GM19452 (cell line): Measurements from ENCODE around the gene DOCK2.
"Not testable (repeated sequence)": the region's sequence is repeated elsewhere in the genome, so short reads cannot be mapped to it uniquely, and the experiment has no call there.

Source experiments
- ATAC-seq: cut with Tn5 transposase; IDR thresholded peaks from one replicate; pipeline ENCODE4 v1.9.1; 2021; ENCODE audit not compliant: unreplicated experiment

DOCK2 gene

GRCh38 chr5:169923988-169924387, 286.9 kb downstream of the DOCK2 start:
- ATAC-seq: no peak

GRCh38 chr5:169933127-169933526, 296.1 kb downstream of the DOCK2 start:
- no peak for ATAC-seq

GRCh38 chr5:169933616-169934015, 296.5 kb downstream of the DOCK2 start:
- ATAC-seq: no peak

- ATAC-seq: no peak
Measured at GRCh38 chr5:169934990-169935389, 297.9 kb downstream of the DOCK2 start.

GRCh38 chr5:169935762-169936161, 298.7 kb downstream of the DOCK2 start:
- no peak for ATAC-seq

- no peak for ATAC-seq
Measured at GRCh38 chr5:169938439-169938838, 301.4 kb downstream of the DOCK2 start.

- ATAC-seq: no peak
Measured at GRCh38 chr5:169939731-169940130, 302.7 kb downstream of the DOCK2 start.

GRCh38 chr5:169941542-169941941, 304.5 kb downstream of the DOCK2 start:
- no peak for ATAC-seq

GRCh38 chr5:169942181-169942580, 305.1 kb downstream of the DOCK2 start:
- no peak for ATAC-seq

GRCh38 chr5:169943026-169943425, 306.0 kb downstream of the DOCK2 start:
- no peak for ATAC-seq

- ATAC-seq: no peak
Measured at GRCh38 chr5:169944115-169944514, 307.0 kb downstream of the DOCK2 start.

- peak; percentile 47 for ATAC-seq
Measured at GRCh38 chr5:169944922-169945680, 308.0 kb downstream of the DOCK2 start.

- no peak for ATAC-seq
Measured at GRCh38 chr5:169945831-169946261, 308.8 kb downstream of the DOCK2 start.

- no peak for ATAC-seq
Measured at GRCh38 chr5:169946743-169947295, 309.7 kb downstream of the DOCK2 start.

- ATAC-seq: no peak
Measured at GRCh38 chr5:169950333-169950732, 313.3 kb downstream of the DOCK2 start.

GRCh38 chr5:169953196-169953595, 316.1 kb downstream of the DOCK2 start:
- ATAC-seq: not testable (repeated sequence)

GRCh38 chr5:169954786-169955185, 317.7 kb downstream of the DOCK2 start:
- no peak for ATAC-seq

- no peak for ATAC-seq
Measured at GRCh38 chr5:169956126-169956525, 319.1 kb downstream of the DOCK2 start.

GRCh38 chr5:169956756-169957155, 319.7 kb downstream of the DOCK2 start:
- ATAC-seq: no peak

GRCh38 chr5:169958278-169958677, 321.2 kb downstream of the DOCK2 start:
- no peak for ATAC-seq

GRCh38 chr5:169960659-169961058, 323.6 kb downstream of the DOCK2 start:
- no peak for ATAC-seq

GRCh38 chr5:169964246-169964645, 327.2 kb downstream of the DOCK2 start:
- no peak for ATAC-seq

- peak; percentile 57 for ATAC-seq
Measured at GRCh38 chr5:169970339-169970738, 333.3 kb downstream of the DOCK2 start.
